ENCODE results near the gene UNG. TPM values are rescaled to one million over a fixed set of nuclear protein-coding genes. Genes with fewer than 3 reads are reported as not detected.

UNG gene
- polyA plus RNA-seq, 1 donor from 2014 or later = 38.4 TPM

GRCh38 chr12:109139791-109140190 is 42.4 kb downstream of the UNG start:
- Histone ChIP-seq H3K4me2 (ENCODE audit: low read length) (no peak overlapping the region), H4K20me1 (ENCODE audit: insufficient read depth) (no peaks in the 10 kb centered on the region), H3K9me3 (ENCODE audit: low read length) (no peaks in the 10 kb centered on the region), H3K9ac (ENCODE audit: low read length) (no peak overlapping the region), H3K27me3 (ENCODE audit: insufficient read depth, low read depth, low read length) (no peaks in the 10 kb centered on the region), H3K79me2 (replicated peaks; ENCODE audit: insufficient read depth, low read length) (no peaks in the 10 kb centered on the region), H3K9me2 (ENCODE audit: insufficient read depth, low read length) (no peaks in the 10 kb centered on the region), H3K36me3 (ENCODE audit: insufficient read depth, low read length) (no peaks in the 10 kb centered on the region), H3K27ac (ENCODE audit: low read length) (no peak overlapping the region), H3F3A (ENCODE audit: insufficient read depth, low read length, poor library complexity, severe bottlenecking) (no peaks in the 10 kb centered on the region), H2AFZ (ENCODE audit: low read depth, low read length) (no peak overlapping the region), H3K4me3 (ENCODE audit: low read length) (no peak overlapping the region)
- TF ChIP-seq RAD21 (conservative IDR thresholded peaks at IDR 0.05) = no peak
- TF ChIP-seq, protein P1, sequence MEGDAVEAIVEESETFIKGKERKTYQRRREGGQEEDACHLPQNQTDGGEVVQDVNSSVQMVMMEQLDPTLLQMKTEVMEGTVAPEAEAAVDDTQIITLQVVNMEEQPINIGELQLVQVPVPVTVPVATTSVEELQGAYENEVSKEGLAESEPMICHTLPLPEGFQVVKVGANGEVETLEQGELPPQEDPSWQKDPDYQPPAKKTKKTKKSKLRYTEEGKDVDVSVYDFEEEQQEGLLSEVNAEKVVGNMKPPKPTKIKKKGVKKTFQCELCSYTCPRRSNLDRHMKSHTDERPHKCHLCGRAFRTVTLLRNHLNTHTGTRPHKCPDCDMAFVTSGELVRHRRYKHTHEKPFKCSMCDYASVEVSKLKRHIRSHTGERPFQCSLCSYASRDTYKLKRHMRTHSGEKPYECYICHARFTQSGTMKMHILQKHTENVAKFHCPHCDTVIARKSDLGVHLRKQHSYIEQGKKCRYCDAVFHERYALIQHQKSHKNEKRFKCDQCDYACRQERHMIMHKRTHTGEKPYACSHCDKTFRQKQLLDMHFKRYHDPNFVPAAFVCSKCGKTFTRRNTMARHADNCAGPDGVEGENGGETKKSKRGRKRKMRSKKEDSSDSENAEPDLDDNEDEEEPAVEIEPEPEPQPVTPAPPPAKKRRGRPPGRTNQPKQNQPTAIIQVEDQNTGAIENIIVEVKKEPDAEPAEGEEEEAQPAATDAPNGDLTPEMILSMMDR (IDR thresholded peaks at IDR 0.05; ENCODE audit: poor library complexity, severe bottlenecking) = no peak
- no peak for TF ChIP-seq POLR2AphosphoS5 (IDR thresholded peaks at IDR 0.05)
- TF ChIP-seq, protein P2, sequence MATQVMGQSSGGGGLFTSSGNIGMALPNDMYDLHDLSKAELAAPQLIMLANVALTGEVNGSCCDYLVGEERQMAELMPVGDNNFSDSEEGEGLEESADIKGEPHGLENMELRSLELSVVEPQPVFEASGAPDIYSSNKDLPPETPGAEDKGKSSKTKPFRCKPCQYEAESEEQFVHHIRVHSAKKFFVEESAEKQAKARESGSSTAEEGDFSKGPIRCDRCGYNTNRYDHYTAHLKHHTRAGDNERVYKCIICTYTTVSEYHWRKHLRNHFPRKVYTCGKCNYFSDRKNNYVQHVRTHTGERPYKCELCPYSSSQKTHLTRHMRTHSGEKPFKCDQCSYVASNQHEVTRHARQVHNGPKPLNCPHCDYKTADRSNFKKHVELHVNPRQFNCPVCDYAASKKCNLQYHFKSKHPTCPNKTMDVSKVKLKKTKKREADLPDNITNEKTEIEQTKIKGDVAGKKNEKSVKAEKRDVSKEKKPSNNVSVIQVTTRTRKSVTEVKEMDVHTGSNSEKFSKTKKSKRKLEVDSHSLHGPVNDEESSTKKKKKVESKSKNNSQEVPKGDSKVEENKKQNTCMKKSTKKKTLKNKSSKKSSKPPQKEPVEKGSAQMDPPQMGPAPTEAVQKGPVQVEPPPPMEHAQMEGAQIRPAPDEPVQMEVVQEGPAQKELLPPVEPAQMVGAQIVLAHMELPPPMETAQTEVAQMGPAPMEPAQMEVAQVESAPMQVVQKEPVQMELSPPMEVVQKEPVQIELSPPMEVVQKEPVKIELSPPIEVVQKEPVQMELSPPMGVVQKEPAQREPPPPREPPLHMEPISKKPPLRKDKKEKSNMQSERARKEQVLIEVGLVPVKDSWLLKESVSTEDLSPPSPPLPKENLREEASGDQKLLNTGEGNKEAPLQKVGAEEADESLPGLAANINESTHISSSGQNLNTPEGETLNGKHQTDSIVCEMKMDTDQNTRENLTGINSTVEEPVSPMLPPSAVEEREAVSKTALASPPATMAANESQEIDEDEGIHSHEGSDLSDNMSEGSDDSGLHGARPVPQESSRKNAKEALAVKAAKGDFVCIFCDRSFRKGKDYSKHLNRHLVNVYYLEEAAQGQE (IDR thresholded peaks at IDR 0.05; ENCODE audit: borderline replicate concordance) = no peak
- no peak for TF ChIP-seq MXI1 (conservative IDR thresholded peaks at IDR 0.05; ENCODE audit: poor library complexity, severe bottlenecking)
- TF ChIP-seq TAF1 (IDR thresholded peaks at IDR 0.05; ENCODE audit: low read depth) = no peak
- TF ChIP-seq EP300 (conservative IDR thresholded peaks at IDR 0.05; ENCODE audit: poor library complexity, severe bottlenecking) = no peak
- no peak for TF ChIP-seq SMC3 (conservative IDR thresholded peaks at IDR 0.05; ENCODE audit: poor library complexity)
- TF ChIP-seq EZH2 (IDR thresholded peaks at IDR 0.05; ENCODE audit: borderline replicate concordance, insufficient read depth, low read length, poor library complexity, severe bottlenecking) = no peak

GRCh38 chr12:109140560-109140959 is 43.2 kb downstream of the UNG start:
- TF ChIP-seq, protein P2 (IDR thresholded peaks at IDR 0.05; ENCODE audit: borderline replicate concordance) = no peak
- TF ChIP-seq EP300 (conservative IDR thresholded peaks at IDR 0.05; ENCODE audit: poor library complexity, severe bottlenecking) (no peak), TAF1 (IDR thresholded peaks at IDR 0.05; ENCODE audit: low read depth) (no peak), SMC3 (conservative IDR thresholded peaks at IDR 0.05; ENCODE audit: poor library complexity) (no peak), POLR2AphosphoS5 (IDR thresholded peaks at IDR 0.05) (no peak), MXI1 (conservative IDR thresholded peaks at IDR 0.05; ENCODE audit: poor library complexity, severe bottlenecking) (no peak), EZH2 (IDR thresholded peaks at IDR 0.05; ENCODE audit: borderline replicate concordance, insufficient read depth, low read length, poor library complexity, severe bottlenecking) (no peak), RAD21 (conservative IDR thresholded peaks at IDR 0.05) (no peak)
- TF ChIP-seq, protein P1 (IDR thresholded peaks at IDR 0.05; ENCODE audit: poor library complexity, severe bottlenecking) = no peak

More at GRCh38 chr12:109140560-109140959, 43.2 kb downstream of the UNG start:
- Histone ChIP-seq H3F3A (ENCODE audit: insufficient read depth, low read length, poor library complexity, severe bottlenecking) (no peaks in the 10 kb centered on the region), H3K27me3 (ENCODE audit: insufficient read depth, low read depth, low read length) (no peaks in the 10 kb centered on the region), H3K36me3 (ENCODE audit: insufficient read depth, low read length) (no peaks in the 10 kb centered on the region), H3K9ac (ENCODE audit: low read length) (no peak overlapping the region), H4K20me1 (ENCODE audit: insufficient read depth) (no peaks in the 10 kb centered on the region), H3K9me3 (ENCODE audit: low read length) (no peaks in the 10 kb centered on the region), H3K4me2 (ENCODE audit: low read length) (no peak overlapping the region), H3K9me2 (ENCODE audit: insufficient read depth, low read length) (no peaks in the 10 kb centered on the region), H2AFZ (ENCODE audit: low read depth, low read length) (no peak overlapping the region), H3K4me3 (ENCODE audit: low read length) (no peak overlapping the region), H3K79me2 (replicated peaks; ENCODE audit: insufficient read depth, low read length) (no peaks in the 10 kb centered on the region), H3K27ac (ENCODE audit: low read length) (no peak overlapping the region)

Data from neural cell (in vitro differentiated cells).